Peyer's patch (tissue), 4 donors: ENCODE measurements around the gene TSTD2. TPM values are rescaled to one million over a fixed set of nuclear protein-coding genes. Genes with fewer than 3 reads are reported as not detected.
A peak's percentile ranks its signal among the peaks of the same experiment; 100 is the strongest.
"Not testable (repeated sequence)": the region's sequence is repeated elsewhere in the genome, so short reads cannot be mapped to it uniquely, and the experiment has no call there.

ENCODE experiments used
- DNase-seq, 3 donors: peaks; one replicate each; pipeline ENCODE4 v3.0.0-alpha.2; 2017 to 2019
- H3K27ac ChIP-seq, 4 donors: fragments of 200-600 bp; sonication (generic); one replicate each; pipeline ENCODE4 v1.5.1; 2016 to 2019
- H3K27me3 ChIP-seq, 2 donors: fragments of 200-600 bp; sonication (generic); one replicate each; pipeline ENCODE4 v1.5.1; 2019
- H3K36me3 ChIP-seq, 3 donors: fragments of 200-600 bp; sonication (generic); one replicate each; pipeline ENCODE4 v1.5.1; 2016 to 2019
- H3K4me1 ChIP-seq, 4 donors: fragments of 200-600 bp; sonication (generic); one replicate each; pipeline ENCODE4 v1.5.1; 2016 to 2019
- H3K4me3 ChIP-seq, 4 donors: fragments of 200-600 bp; sonication (generic); 1 replicate in 3 of 4; 2 replicates in 1 of 4; pipeline ENCODE4 v1.5.1; 2016 to 2019; ENCODE audit warnings: mild to moderate bottlenecking in 1 of 4
- H3K9me3 ChIP-seq, 4 donors: fragments of 200-600 bp; sonication (generic); one replicate each; pipeline ENCODE4 v1.5.1; 2016 to 2019; ENCODE audit warnings: mild to moderate bottlenecking in 1 of 4
- POLR2A ChIP-seq, 2 donors: fragments of 450-650 bp; IDR thresholded peaks; one replicate each; pipeline ENCODE4 v1.5.1; 2017; ENCODE audit warnings: antibody characterized with exemption in 2 of 2, mild to moderate bottlenecking in 2 of 2, moderate library complexity in 2 of 2
- total RNA-seq, 4 donors: library from RNA; depleted of rRNA; stranded (reverse); fragments of >200 nt; gene quantifications; one replicate each; pipeline ENCODE4 v1.1.0, GENCODE V29; 2016
- TF ChIP-seq, protein P1 (sequence below), 6 experiments: fragments of 450-650 bp in 4 of 6; fragments of 200-600 bp in 2 of 6; sonication (generic) in 1 of 6; IDR thresholded peaks; one replicate each; pipeline ENCODE4 v1.5.1; 2017 to 2019; ENCODE audit warnings: antibody characterized with exemption in 6 of 6, mild to moderate bottlenecking in 3 of 6, moderate library complexity in 1 of 6

TSTD2 gene
- total RNA-seq, 4 donors from 2014 or later, result 17.2 to 32.2 (median 21.8) TPM

DNA sequence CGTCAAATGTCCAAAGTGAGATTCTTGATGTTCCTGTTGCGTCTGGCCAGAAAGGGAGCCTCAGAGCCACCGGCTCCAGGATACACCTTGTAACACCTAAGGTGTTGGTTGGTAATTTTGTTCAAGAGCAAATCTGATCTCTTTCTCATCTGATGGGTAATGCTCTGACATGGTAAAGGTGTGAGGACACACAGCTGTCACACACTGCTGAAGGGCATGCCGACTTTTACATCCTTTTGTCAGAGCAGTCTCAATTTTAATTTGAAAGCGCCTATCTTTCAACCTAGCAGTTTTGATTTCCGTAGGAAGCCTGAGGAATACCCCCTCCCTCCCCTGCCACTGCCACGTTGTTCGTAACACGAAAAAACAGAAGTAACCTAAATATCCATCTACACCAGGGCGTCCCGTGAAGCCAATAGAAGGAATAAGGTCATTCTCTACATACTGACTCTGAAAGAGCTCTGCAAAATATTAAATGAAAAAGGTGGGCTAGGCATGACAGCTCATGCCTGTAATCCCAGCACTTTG is 57.4 kb downstream of the TSTD2 start:
- H3K27me3 ChIP-seq, result no peaks in the 10 kb centered on the region
- peak in 1 of 3 donors; percentile 19 for DNase-seq
- H3K27ac ChIP-seq, result no peak overlapping the region
- TF ChIP-seq POLR2A (IDR thresholded peaks at IDR 0.05), result no peak
- TF ChIP-seq, protein P1, sequence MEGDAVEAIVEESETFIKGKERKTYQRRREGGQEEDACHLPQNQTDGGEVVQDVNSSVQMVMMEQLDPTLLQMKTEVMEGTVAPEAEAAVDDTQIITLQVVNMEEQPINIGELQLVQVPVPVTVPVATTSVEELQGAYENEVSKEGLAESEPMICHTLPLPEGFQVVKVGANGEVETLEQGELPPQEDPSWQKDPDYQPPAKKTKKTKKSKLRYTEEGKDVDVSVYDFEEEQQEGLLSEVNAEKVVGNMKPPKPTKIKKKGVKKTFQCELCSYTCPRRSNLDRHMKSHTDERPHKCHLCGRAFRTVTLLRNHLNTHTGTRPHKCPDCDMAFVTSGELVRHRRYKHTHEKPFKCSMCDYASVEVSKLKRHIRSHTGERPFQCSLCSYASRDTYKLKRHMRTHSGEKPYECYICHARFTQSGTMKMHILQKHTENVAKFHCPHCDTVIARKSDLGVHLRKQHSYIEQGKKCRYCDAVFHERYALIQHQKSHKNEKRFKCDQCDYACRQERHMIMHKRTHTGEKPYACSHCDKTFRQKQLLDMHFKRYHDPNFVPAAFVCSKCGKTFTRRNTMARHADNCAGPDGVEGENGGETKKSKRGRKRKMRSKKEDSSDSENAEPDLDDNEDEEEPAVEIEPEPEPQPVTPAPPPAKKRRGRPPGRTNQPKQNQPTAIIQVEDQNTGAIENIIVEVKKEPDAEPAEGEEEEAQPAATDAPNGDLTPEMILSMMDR (IDR thresholded peaks at IDR 0.05), result no peak
- no peaks in the 10 kb centered on the region for H3K4me1 ChIP-seq
- H3K9me3 ChIP-seq, result no peaks in the 10 kb centered on the region
- H3K4me3 ChIP-seq, result peak overlapping the region in 3 of 4 donors; percentile 19 to 36 (median 26)
- no peaks in the 10 kb centered on the region for H3K36me3 ChIP-seq

DNA sequence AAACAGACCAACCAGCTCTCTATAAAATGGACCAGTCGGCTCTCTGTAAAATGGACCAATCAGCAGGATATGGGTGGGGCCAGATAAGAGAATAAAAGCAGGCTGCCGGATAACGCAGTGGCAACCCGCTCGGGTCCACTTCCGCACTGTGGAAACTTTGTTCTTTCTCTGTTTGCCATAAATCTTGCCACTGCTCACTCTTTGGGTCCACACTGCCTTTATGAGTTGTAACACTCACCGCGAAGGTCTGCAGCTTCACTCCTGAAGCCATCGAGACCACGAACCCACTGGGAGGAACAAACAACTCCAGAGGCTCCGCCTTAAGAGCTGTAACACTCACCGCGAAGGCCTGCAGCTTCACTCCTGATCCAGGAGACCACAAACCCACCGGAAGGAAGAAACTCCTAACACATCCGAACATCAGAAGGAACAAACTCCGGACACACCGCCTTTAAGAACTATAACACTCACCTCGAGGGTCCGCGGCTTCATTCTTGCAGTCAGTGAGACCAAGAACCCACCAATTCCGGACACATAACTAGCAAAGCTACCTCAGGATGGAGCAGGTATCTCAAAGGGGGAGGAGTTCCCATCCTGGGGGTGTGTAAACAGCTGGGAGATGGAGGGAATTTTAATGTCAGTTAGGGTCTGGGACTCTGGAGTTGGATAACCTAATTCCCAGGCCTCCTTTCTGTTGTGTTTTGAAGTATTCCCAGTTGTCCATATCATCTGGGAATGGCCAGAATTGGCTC is 58.1 kb downstream of the TSTD2 start:
- Histone ChIP-seq H3K4me3 (peak overlapping the region; percentile 8 to 36 (median 22)), H3K27ac (peak overlapping the region in 2 of 4 donors; percentile 9 to 51)
- peak in 2 of 3 donors; percentile 25 to 57 for DNase-seq
- not testable (repeated sequence) for H3K27me3 ChIP-seq, H3K9me3 ChIP-seq, H3K4me1 ChIP-seq, H3K36me3 ChIP-seq

DNA sequence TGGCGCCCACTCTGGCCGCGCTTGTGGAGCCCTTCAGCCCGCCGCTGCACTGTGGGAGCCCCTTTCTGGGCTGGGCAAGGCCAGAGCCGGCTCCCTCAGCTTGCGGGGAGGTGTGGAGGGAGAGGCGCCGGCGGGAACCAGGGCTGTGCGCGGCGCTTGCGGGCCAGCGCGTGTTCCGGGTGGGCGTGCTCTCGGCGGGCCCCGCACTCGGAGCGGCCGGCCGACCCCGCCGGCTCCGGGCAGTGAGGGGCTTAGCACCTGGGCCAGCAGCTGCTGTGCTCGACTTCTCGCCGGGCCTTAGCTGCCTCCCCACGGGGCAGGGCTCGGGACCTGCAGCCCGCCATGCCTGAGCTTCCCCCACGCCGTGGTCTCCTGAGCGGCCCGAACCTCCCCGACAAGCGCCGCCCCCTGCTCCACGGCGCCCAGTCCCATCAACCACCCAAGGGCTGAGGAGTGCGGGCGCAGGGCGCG is 59.0 kb downstream of the TSTD2 start:
- not testable (repeated sequence) for H3K4me3 ChIP-seq, H3K36me3 ChIP-seq, DNase-seq, H3K9me3 ChIP-seq, H3K4me1 ChIP-seq, H3K27ac ChIP-seq, H3K27me3 ChIP-seq

DNA sequence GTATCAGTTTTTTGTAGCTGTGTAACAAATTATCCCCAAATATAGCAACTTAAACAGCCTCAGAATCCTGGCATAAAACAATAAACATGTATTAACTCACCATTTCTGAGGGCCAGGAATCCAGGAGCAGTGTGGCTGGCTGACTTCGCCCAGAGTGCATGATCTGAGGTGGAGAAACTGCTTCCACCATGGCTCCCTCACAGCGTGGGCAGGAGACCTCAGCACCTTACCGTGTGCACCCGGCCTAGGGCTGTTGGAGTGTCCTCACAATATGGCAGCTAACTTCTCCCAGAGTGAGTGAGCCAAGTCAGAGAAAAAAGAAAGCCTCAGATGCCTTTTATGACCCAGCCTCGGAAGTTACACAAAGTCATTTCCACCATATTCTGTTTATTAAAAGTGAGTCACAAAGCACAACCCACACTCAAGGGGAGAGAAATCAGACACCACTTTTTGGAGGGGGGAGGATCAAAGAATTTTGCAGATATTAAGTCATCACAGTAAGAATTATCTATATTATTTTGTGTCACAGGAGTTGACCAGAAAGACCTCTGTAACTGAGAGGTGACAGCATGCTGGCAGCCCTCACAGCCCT is 59.6 kb downstream of the TSTD2 start:
- Histone ChIP-seq H3K27ac (no peak overlapping the region), H3K27me3 (no peaks in the 10 kb centered on the region), H3K9me3 (no peaks in the 10 kb centered on the region), H3K4me3 (no peak overlapping the region), H3K36me3 (no peaks in the 10 kb centered on the region), H3K4me1 (no peaks in the 10 kb centered on the region)
- DNase-seq, result no peak
- TF ChIP-seq, protein P1 (IDR thresholded peaks at IDR 0.05), result no peak
- TF ChIP-seq POLR2A (IDR thresholded peaks at IDR 0.05), result no peak

GRCh38 chr9:97572892-97573365 is 60.2 kb downstream of the TSTD2 start:
- H3K4me1 ChIP-seq, result no peaks in the 10 kb centered on the region
- H3K9me3 ChIP-seq, result no peaks in the 10 kb centered on the region
- no peak for DNase-seq
- no peaks in the 10 kb centered on the region for H3K27me3 ChIP-seq
- H3K36me3 ChIP-seq, result no peaks in the 10 kb centered on the region
- no peak overlapping the region for H3K4me3 ChIP-seq
- no peak overlapping the region for H3K27ac ChIP-seq
- TF ChIP-seq POLR2A (IDR thresholded peaks at IDR 0.05), result no peak
- TF ChIP-seq, protein P1 (IDR thresholded peaks at IDR 0.05), result no peak

DNA sequence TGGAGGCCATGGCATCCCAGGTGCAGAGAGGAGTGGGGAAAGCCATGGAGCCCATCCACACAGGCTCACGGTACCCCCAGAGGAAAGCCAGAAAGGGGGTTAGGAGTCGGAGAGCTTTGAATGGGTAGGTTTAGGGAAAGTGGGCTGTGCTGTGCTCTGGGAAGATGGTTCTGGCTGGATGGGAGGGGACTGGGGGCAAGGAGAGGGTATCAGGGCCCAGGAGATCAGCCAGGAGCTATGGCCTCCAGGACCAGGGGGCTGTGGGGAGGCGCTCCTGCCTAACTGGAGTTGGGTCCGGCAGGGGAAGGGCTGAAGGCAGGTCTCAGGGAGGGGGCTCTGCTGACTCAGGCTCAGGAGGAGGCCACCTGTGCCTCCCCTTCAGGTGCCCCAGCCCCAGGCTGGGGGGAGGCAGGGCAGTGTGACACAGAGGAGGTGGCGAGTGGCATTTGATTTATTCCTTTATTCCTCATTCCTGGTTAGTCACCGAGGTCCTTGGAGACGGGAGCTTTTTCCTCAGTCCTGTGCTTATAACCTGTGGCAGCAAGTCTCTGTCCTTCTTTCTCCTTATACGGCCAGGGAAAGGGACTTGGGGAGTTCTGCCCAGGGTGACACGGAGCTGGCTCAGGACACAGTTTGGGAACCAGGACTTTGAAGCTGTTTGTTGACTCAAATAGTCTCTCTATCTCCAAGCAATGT is 60.8 kb downstream of the TSTD2 start:
- Histone ChIP-seq H3K4me3 (no peak overlapping the region), H3K27ac (no peak overlapping the region), H3K4me1 (no peaks in the 10 kb centered on the region), H3K36me3 (no peaks in the 10 kb centered on the region), H3K27me3 (no peaks in the 10 kb centered on the region), H3K9me3 (no peaks in the 10 kb centered on the region)
- DNase-seq, result no peak
- TF ChIP-seq, protein P1 (IDR thresholded peaks at IDR 0.05), result no peak
- TF ChIP-seq POLR2A (IDR thresholded peaks at IDR 0.05), result no peak
